Stimulated activated CD4-positive, alpha-beta T cell treated with anti-CD3 and anti-CD28 coated beads, Interleukin-1b, Interleukin-23, amount 100 ng/mL, for 24 hours (primary cell): ENCODE results near the gene DNAJC17.

ENCODE experiments used
- DNase-seq, 4 experiments: peaks; one replicate each; pipeline ENCODE4 v3.0.0-alpha.2; 2020; ENCODE audit warnings: low read depth in 4 of 4, low spot score in 1 of 4

The DNAJC17 gene

GRCh38 chr15:40743921-40744814 is 63.1 kb downstream of the DNAJC17 start:
- peak in 2 of 4 experiments; percentile 31 to 56 for DNase-seq

GRCh38 chr15:40743485-40743901 is 63.8 kb downstream of the DNAJC17 start:
- no peak for DNase-seq

GRCh38 chr15:40739854-40740253 is 67.4 kb downstream of the DNAJC17 start:
- DNase-seq: no peak

GRCh38 chr15:40739047-40739446 is 68.2 kb downstream of the DNAJC17 start:
- DNase-seq: no peak

GRCh38 chr15:40737048-40737447 is 70.2 kb downstream of the DNAJC17 start:
- no peak for DNase-seq

- DNase-seq: no peak
Measured at GRCh38 chr15:40736575-40736974, 70.7 kb downstream of the DNAJC17 start.

- DNase-seq: no peak
Measured at GRCh38 chr15:40731034-40731433, 76.2 kb downstream of the DNAJC17 start.

- no peak for DNase-seq
Measured at GRCh38 chr15:40723919-40724318, 83.4 kb downstream of the DNAJC17 start.

GRCh38 chr15:40722934-40723333 is 84.3 kb downstream of the DNAJC17 start:
- no peak for DNase-seq

GRCh38 chr15:40722354-40722753 is 84.9 kb downstream of the DNAJC17 start:
- DNase-seq: no peak

- DNase-seq: no peak
Measured at GRCh38 chr15:40721701-40722100, 85.6 kb downstream of the DNAJC17 start.

GRCh38 chr15:40716165-40716564 is 91.1 kb downstream of the DNAJC17 start:
- DNase-seq: no peak
